Lower leg skin (tissue), 3 donors: ENCODE data around the gene FILIP1.

Source experiments
- CTCF ChIP-seq, 3 donors: fragments of 450-650 bp; IDR thresholded peaks; one replicate each; pipeline ENCODE4 v1.5.1; 2016; ENCODE audit warnings: antibody characterized with exemption in 3 of 3, mild to moderate bottlenecking in 3 of 3, moderate library complexity in 2 of 3
- POLR2A ChIP-seq, 2 donors: fragments of 450-650 bp; IDR thresholded peaks; one replicate each; pipeline ENCODE4 v1.6.1; 2016 to 2017; ENCODE audit warnings: antibody characterized with exemption in 2 of 2, mild to moderate bottlenecking in 1 of 2, moderate library complexity in 1 of 2

GRCh38 chr6:75376347-75377024 is 117.1 kb downstream of the FILIP1 start:
- TF ChIP-seq POLR2A (IDR thresholded peaks at IDR 0.05) (no peak), CTCF (IDR thresholded peaks at IDR 0.05) (no peak)
